LoVo (cell line): Measurements from ENCODE around the gene SCGB1A1.
"Not testable (repeated sequence)": the region's sequence is repeated elsewhere in the genome, so short reads cannot be mapped to it uniquely, and the experiment has no call there.

ENCODE experiments used
- DNase-seq: peaks from one replicate; pipeline ENCODE4 v3.0.0-alpha.2; 2016; ENCODE audit warnings: low spot score

Gene SCGB1A1

GRCh38 chr11:62449912-62450311 is 31.1 kb downstream of the SCGB1A1 start:
- DNase-seq, result not testable (repeated sequence)

GRCh38 chr11:62450543-62451240 is 31.9 kb downstream of the SCGB1A1 start:
- no peak for DNase-seq

GRCh38 chr11:62451241-62451621 is 32.4 kb downstream of the SCGB1A1 start:
- no peak for DNase-seq

GRCh38 chr11:62452261-62452660 is 33.4 kb downstream of the SCGB1A1 start:
- DNase-seq, result no peak

- DNase-seq, result no peak
These were observed 34.1 kb downstream of the SCGB1A1 start for GRCh38 chr11:62452839-62453468.

- no peak for DNase-seq
These were observed 37.8 kb downstream of the SCGB1A1 start for GRCh38 chr11:62456630-62457029.

- no peak for DNase-seq
These were observed 38.6 kb downstream of the SCGB1A1 start for GRCh38 chr11:62457478-62457877.

- DNase-seq, result peak; percentile 41
These were observed 39.6 kb downstream of the SCGB1A1 start for GRCh38 chr11:62458212-62459002.

- no peak for DNase-seq
These were observed 40.2 kb downstream of the SCGB1A1 start for GRCh38 chr11:62459080-62459479.

- DNase-seq, result peak; percentile 75
These were observed 43.1 kb downstream of the SCGB1A1 start for GRCh38 chr11:62461740-62462507.

GRCh38 chr11:62462508-62462892 is 43.7 kb downstream of the SCGB1A1 start:
- no peak for DNase-seq

- DNase-seq, result no peak
These were observed 44.3 kb downstream of the SCGB1A1 start for GRCh38 chr11:62463121-62463542.

- no peak for DNase-seq
These were observed 45.8 kb downstream of the SCGB1A1 start for GRCh38 chr11:62464655-62465054.

- no peak for DNase-seq
These were observed 47.6 kb downstream of the SCGB1A1 start for GRCh38 chr11:62466444-62466843.

GRCh38 chr11:62468577-62468976 is 49.7 kb downstream of the SCGB1A1 start:
- no peak for DNase-seq

- DNase-seq, result no peak
These were observed 52.8 kb downstream of the SCGB1A1 start for GRCh38 chr11:62471603-62472002.

GRCh38 chr11:62472063-62472884 is 53.4 kb downstream of the SCGB1A1 start:
- DNase-seq, result peak; percentile 53
